ENCODE measurements around the gene PAM16.
"Not testable (repeated sequence)": the region's sequence is repeated elsewhere in the genome, so short reads cannot be mapped to it uniquely, and the experiment has no call there.

Gene PAM16

DNA sequence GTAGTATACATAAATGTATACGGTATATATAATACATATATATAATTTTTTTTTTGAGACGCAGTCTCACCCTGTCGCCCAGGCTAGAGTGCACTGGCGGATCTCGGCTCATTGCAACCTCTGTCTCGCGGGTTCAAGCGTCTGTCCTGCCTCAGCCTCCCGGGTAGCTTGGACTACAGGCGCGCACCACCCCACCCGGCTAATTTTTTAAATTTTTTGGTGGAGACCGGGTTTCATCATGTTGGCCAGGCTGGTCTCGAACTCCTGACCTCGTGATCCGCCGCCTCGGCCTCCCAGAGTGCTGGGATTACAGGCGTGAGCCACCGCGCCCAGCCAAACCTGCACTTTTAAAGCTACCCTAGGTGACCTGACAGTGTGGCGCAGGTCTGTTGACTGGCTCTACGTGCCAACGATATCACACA lies 745 bp downstream of the PAM16 start:
- DNase-seq = no peak

DNA sequence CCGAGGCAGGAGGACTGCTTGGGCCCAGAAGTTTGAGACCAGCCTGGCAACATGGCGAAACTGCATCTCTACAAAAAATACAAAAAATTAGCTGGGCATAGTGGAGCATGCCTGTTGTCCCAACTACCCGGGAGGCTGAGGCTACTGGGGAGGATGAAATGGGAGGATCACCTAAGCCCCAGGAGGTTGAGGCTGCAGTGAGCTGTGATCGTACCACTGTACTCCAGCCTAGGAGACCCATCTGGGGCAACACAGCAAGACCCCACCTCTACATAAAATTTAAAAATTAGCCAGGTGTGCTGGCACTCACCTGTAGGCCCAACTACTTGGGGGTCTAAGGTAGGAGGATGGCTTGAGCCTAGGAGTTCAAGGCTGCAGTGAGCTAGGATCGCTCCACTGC lies 1.8 kb downstream of the PAM16 start:
- no peak for DNase-seq

DNA sequence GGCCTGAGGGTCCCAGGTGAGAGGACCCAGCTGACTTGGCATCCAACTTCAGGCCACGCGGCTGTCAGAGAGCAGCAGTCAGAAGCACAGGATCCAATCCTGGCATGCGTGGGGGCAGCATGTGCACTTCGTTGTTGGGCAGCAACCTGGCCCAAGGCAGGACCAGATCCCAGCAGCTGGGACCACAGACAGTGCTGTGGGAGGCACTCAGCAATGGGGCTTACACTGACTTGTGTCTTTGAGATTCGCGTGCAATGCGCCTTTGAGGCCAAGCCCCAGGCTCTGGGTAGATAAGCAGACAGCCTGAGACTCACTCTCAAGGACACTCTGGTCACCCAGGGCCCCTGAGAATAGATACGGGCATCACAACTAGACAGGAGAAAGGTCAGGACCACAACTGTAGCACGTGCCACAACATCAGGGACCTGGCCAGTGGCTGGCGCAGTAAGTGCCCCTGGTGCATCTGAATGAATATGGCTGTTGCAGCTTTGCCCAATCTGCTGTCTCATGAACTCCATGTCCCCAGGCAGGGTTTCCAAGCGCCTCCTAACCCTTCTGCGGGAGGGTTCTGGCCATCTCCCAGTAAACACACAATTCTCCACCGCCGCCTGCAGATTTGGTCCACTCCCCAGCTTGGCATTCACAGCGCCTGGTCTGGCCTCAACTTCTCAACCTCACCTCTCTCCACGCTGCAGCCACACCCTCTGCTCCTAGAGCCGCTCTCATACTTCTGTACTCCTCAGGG lies 3.2 kb downstream of the PAM16 start:
- DNase-seq = no peak

DNA sequence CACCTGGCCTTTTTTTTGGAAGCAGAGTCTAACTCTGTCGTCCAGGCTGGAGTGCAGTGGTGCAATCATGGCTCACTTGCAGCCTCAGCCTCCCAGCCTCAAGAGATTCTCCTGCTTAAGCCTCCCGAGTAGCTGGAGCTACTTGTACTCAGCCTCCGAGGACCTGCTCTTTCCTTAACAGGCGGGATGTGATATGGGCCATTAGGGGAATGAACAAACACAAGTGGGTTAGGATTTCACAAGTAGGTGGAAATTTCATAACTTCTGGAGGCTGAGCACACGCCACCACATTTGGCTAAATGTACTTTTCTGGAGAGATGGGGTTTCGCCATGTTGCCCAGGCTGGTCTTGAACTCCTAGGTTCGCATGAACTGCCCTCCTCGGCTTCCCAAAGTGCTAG lies 4.1 kb downstream of the PAM16 start:
- no peak for DNase-seq

DNA sequence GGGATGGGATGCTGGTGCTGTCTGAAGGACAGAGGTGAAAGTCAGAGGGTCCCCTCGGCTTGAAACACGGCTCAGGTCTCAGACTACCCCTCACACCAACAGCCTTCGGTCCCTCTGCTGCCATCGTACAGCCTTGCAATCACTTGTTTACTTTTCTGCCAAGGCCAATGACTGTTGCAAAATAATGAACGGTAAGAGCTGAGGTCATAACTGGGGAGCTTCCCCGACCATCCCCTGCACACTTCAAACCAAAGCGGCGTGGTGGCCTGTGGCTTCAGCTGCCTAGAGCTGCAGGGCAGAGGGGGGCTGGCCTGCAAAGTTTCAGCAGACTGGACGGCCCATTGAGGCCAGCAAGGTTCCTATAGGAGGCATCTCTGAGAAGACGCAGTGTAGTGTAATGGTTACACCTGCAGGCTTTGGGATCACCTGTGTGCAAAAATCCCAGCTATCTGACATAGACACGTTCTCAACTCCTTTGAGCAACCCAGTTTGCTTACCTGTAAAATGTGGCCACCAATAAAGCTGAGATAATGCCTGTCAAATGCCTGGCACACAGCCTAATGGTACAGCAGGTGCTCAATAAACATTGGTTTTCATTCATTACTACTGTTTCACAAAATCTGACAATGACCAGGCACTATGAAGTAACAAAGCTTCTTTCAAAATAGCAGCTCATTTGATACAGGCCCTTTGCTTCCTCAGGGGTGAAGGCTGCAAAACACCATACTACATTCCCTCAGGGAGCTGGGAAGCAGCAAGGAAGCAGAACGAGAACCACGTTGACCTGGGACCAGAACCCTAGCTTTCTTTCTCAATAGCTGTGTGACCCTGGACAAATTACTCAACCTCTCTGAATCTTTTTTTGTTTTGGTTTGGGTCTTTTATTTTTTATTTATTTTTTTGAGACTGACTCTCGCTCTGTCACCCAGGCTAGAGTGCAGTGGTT lies 5.0 kb downstream of the PAM16 start:
- no peak for DNase-seq

DNA sequence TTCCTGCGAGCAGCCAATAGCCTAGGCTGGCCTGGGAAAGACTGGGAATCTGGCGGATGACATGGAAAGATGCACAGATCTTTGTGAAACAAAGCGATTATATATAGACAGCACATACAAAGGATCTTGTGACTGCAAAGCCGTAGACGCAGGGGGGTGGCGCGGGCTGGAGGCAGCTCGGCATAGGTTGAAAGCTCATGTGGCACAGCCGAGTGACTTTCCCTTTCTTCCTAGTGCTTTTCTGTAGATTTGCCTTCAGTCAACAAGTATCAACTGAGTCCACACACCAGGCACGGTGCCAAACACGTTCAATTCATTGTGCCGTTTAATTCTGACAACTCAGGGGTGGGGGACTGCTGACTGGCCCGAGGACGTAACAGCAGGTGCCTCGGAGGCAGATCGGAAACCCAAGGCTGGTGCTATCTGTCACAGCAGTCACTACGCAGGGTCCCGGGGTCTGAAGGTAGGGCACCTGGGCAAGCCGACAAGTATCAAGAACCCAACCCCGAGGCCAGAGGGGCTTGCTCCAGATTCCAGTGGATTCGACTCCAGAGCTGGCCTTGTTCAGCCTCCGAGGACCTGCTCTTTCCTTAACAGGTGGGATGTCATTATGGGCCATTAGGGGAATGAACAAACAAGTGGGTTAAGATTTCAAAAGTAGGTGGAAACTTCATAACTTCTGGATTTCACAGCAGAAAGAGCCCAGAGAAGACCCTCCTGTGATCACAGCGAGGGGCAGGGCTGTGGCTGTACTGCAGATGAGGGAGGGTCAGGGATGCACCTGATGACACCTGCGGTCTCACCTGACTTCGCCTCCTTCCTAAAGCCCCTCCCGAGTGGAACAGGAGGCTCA lies 5.9 kb downstream of the PAM16 start:
- DNase-seq = no peak

DNA sequence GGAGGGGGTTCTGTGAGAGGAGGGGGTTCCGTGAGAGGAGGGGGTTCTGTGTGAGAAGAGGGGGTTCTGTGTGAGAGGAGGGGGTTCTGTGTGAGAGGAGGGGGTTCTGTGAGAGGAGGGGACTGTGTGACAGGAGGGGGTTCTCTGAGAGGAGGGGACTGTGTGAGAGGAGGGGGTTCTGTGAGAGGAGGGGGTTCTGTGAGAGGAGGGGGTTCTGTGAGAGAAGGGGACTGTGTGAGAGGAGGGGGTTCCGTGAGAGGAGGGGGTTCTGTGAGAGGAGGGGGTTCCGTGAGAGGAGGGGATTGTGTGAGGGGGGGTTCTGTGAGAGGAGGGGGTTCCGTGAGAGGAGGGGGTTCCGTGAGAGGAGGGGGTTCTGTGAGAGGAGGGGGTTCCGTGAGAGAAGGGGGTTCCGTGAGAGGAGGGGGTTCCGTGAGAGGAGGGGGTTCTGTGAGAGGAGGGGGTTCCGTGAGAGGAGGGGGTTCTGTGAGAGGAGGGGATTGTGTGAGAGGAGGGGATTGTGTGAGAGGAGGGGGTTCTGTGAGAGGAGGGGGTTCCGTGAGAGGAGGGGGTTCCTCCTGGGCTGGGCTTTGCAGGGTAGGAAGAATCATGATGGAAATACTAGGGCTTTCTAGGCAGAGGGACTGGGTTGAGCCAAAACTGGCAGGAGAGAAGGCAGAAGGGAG lies 6.7 kb downstream of the PAM16 start:
- not testable (repeated sequence) for DNase-seq

DNA sequence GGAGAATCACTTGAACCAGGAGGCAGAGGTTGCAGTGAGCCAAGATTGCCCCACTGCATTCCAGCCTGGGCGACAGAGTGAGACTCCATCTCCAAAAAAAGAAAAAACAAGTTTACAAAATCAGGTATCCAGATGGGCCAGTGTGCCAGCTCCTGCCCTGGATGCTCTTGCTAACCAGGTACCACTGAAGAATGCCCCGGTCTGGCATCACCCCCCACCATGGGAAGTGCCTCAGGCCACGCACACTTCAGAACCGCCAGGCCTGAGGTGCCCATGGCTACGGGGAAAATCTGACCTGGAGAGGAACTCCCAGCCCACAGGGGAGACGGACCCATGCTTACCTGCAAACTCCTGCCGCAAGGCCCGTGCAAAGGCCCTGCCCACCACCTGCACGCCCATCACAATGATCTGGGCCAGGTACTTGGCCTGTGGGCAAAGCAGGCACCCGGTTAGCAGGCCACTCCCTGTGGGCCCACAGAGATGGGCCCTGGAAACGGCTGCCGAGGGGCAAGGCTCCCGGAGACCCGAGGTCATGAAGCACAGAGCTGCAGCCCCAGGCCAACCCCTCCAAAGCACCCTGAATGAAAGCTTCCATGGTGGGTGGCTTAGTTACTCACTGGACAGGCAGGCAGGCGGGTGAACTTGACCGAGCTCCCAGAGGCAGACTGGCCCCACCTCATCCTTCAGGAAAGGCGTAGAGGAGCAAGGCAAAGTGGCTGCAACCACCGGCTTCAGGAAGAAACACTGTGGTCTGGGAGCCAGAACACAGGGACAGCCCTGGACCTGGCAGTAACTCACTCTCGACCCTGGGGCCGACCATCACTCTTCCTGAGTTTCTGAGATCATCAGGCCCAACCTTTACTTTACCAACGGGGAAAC lies 8.0 kb downstream of the PAM16 start:
- DNase-seq = no peak

DNA sequence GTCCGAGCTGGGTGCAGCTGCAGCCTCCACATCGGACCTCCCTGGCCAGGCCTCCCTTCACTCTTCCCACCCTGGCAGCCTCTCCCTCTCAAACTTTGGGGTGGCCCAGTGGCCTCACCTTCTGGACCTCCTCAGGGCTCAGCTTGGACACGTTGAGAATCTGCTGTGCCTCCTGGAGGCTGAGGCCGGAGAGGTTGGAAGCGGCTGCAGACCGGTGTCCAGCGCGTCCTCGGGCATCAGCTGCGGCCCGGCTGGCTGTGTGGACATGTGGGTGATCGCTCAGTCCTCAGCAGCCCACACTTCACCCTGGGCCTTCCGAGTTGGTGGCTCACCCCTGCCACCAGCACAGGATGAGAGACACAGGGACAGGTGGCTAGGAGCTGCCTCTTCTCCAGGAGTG lies 9.9 kb downstream of the PAM16 start:
- DNase-seq = no peak

DNA sequence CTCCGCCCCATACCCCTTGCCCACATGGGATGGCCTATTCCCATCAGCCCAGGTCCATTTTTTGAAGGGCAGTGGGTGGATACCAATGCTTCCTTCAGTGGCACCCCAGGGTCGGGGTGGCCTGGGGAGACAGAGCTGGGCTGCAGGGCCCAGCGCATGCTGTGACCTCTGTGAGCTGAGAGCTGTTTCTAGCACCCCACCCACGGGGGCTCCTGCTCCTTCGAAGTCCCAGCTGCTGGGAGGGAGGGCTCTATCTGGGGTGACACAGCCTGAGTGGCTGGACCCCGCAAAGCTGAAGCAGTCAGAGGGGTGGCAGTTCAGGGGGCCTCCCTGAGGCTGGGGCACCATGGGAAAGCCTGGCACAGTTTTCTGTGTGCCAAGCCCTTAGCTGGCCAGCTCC lies 10.7 kb downstream of the PAM16 start:
- DNase-seq = no peak

DNA sequence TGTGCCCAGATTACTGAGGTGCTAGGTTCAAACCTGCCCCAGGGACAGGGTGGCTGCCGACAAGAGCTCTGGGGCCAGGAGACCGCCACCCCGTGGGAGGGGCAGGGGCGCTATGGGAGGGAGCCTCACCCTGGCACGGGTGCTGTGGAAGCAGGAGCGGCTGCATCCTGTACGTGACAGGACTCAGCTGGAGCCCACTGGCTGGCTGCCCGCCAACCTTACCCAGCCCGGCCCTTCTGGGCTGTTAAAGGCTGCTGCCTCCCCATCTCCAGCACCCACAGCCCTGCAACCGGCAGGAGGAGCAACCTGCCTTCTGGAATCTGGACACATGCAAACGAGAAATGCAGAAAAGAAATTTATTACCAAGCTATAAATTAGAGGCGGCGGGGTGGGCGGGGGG lies 11.2 kb downstream of the PAM16 start:
- no peak for DNase-seq

DNA sequence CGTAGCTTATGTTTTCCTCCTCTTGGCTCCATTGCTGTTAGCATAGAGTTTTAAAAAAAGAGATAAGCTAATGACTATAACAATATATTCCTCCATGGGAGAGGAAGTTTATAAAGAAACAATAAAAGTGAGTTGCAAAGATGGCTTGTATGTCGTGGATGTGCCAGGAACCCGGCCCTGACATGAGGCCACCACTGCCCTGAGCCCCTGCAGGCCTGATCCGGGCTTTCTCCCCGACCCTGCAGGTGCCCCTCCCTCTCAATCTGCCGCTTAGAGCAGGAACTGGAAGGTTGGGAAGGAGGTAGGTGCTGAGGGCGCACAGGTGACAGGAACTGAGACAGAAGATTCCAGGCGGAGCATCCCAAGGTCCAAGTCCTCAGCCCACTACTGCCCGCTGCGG lies 11.7 kb downstream of the PAM16 start:
- no peak for DNase-seq

DNA sequence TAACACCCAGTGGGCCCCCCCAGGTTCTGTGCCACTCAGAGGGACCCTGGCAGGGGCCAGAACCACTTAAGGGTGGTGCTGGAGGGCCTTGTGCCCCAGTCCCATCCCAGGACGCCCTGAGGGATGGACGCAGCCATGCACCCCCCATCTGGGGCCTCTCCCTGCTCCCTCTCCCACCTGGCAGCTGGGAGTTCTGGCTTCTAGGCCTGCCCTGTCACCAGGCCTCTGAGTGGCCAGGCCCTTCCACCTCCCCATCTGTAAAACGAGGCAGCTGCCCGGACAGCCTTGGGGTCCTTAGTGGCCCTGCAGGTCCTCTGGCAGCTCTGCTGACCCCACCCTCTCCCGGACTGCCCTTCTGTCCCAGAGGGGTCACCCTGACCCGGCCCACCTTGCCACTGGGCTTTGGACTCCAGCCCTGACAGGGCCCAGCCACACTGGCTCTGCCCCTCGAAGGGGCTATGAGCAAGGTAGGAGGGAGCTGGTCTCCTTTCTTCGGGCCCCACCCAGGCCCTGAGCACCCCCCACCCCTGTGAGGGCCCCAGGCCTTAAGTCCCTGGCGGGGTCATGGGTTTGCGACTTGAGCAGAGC lies 12.3 kb downstream of the PAM16 start:
- DNase-seq = no peak

DNA sequence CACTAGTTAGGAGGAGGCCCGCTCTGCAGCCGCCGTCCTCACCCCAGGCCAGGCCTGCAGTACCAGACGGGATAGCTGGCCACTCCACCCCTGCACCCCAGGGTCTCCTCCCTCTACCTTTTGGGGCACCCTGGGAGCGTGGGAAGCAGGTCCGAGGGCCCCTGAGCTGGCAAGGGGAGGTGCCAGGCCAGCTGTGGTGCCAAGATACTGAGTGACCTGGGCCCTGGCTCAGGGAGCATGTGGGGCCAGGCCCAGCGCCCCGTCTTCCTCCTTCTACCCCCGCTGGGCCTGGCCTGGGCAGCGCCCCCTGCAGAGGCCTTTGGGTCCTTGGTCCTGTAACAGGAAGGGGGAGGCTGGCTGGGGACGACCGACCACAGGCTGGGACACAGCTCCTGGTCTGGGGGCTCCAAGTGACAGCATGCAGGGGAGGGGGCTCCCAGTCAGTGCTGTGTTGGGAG lies 13.0 kb downstream of the PAM16 start:
- no peak for DNase-seq

DNA sequence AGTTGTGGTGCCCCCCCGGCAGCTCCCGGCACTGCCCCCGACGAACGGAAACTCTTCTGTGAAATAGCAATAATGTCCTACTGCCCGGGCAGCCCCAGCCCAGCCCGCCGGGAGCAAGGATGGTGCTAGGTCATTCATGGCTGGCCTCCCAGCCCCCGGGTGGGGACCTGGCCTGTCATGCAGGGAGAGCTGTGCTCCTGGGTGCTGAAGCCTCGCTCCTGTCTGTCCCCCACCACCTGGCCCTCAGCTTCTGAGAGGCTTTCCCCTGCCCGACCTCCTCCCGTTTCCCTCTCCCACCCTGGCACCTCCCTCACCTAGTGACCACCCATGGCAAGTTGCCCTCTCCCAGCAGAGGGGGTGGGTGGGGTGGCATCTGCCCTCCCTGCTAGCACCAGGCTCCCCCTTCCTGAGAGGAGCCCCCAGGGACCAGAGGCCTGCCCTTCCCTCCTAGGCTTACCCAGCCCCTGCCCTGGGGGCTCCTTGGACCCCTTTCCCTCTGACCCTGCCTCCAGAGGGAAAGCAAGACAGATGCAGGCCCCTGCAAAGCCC lies 13.5 kb downstream of the PAM16 start:
- DNase-seq = no peak

DNA sequence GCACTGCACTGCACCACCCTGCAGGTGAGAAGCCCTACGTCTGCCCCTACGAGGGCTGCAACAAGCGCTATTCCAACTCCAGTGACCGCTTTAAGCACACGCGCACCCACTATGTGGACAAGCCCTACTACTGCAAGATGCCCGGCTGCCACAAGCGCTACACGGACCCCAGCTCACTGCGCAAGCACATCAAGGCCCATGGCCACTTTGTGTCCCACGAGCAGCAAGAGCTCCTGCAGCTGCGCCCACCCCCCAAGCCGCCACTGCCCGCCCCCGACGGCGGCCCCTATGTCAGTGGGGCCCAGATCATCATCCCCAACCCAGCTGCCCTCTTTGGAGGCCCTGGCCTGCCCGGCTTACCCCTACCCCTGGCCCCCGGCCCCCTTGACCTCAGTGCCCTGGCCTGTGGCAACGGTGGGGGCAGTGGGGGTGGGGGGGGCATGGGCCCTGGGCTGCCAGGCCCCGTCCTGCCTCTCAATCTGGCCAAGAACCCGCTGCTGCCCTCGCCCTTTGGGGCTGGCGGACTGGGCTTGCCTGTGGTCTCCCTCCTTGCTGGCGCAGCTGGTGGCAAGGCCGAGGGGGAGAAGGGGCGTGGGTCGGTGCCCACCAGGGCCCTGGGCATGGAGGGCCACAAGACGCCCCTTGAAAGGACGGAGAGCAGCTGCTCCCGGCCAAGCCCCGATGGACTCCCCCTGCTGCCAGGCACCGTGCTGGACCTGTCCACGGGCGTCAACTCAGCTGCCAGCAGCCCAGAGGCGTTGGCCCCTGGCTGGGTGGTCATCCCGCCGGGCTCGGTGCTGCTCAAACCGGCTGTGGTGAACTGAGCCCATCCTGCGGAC lies 14.2 kb downstream of the PAM16 start:
- DNase-seq = no peak

DNA sequence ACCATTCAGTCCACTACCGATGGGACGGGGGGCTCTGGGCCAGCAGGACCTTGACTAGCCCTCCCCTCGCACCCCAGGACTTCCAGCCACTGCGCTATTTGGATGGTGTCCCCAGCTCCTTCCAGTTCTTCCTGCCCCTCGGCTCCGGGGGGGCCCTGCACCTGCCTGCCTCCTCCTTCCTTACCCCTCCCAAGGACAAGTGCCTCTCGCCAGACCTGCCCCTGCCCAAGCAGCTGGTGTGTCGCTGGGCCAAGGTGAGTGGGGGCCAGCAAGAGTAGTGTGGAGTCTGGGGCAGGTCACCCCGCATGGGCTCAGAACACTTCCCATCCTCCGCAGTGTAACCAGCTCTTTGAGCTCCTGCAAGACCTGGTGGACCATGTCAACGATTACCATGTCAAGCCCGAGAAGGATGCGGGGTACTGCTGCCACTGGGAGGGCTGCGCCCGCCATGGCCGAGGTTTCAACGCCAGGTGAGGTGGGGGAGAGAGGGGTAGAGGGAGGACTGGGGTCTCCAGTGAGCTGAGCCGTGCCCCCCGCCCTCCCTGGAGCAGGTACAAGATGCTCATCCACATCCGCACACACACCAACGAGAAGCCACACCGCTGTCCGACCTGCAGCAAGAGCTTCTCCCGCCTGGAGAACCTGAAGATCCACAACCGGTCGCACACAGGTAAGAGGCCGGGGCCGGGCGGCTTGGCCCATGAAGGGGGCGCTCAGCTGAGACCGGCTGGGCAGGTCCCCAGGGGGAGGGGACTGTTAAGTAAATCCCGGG lies 16.2 kb downstream of the PAM16 start:
- DNase-seq = no peak

DNA sequence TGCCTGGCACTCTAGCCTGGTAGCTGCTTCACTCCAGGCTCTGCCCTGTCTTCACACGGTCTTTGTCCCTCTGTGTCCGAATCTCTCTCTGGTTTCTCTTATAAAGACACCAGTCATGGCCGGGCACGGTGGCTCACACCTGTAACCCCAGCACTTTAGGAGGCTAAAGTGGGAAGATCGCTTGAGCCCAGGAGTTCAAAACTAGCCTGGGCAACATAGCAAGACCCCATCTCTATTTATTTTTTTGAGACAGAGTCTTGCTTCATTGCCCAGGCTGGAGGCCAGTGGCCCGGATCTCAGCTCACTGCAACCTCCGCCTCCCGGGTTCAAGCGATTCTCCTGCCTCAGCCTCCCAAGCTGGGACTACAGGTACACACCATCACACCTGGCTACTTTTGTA lies 17.4 kb downstream of the PAM16 start:
- not testable (repeated sequence) for DNase-seq

DNA sequence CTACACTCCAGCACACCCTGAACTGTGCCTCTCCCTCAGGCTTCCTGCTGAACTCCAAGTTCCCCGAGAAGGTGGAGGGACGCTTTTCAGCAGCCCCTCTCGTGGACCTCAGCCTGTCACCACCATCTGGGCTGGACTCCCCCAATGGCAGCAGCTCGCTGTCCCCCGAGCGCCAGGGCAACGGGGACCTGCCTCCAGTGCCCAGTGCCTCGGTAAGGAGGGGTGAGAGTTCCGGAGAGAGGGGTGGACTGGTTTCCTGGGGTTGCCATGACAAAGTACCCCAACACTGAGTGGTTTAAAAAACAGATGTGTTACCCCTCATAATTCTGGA lies 17.8 kb downstream of the PAM16 start:
- no peak for DNase-seq
